Measurements from ENCODE around the gene NCK1. TPM values are rescaled to one million over a fixed set of nuclear protein-coding genes. Genes with fewer than 3 reads are reported as not detected.

Gene NCK1
- total and polyA plus RNA-seq, 9 of the 15 experiments (the other 6 are each of a cell fraction or from before 2014, with no cell fraction given) = 17.3 to 30.5 (median 25.0) TPM

- TF ChIP-seq, protein P1, sequence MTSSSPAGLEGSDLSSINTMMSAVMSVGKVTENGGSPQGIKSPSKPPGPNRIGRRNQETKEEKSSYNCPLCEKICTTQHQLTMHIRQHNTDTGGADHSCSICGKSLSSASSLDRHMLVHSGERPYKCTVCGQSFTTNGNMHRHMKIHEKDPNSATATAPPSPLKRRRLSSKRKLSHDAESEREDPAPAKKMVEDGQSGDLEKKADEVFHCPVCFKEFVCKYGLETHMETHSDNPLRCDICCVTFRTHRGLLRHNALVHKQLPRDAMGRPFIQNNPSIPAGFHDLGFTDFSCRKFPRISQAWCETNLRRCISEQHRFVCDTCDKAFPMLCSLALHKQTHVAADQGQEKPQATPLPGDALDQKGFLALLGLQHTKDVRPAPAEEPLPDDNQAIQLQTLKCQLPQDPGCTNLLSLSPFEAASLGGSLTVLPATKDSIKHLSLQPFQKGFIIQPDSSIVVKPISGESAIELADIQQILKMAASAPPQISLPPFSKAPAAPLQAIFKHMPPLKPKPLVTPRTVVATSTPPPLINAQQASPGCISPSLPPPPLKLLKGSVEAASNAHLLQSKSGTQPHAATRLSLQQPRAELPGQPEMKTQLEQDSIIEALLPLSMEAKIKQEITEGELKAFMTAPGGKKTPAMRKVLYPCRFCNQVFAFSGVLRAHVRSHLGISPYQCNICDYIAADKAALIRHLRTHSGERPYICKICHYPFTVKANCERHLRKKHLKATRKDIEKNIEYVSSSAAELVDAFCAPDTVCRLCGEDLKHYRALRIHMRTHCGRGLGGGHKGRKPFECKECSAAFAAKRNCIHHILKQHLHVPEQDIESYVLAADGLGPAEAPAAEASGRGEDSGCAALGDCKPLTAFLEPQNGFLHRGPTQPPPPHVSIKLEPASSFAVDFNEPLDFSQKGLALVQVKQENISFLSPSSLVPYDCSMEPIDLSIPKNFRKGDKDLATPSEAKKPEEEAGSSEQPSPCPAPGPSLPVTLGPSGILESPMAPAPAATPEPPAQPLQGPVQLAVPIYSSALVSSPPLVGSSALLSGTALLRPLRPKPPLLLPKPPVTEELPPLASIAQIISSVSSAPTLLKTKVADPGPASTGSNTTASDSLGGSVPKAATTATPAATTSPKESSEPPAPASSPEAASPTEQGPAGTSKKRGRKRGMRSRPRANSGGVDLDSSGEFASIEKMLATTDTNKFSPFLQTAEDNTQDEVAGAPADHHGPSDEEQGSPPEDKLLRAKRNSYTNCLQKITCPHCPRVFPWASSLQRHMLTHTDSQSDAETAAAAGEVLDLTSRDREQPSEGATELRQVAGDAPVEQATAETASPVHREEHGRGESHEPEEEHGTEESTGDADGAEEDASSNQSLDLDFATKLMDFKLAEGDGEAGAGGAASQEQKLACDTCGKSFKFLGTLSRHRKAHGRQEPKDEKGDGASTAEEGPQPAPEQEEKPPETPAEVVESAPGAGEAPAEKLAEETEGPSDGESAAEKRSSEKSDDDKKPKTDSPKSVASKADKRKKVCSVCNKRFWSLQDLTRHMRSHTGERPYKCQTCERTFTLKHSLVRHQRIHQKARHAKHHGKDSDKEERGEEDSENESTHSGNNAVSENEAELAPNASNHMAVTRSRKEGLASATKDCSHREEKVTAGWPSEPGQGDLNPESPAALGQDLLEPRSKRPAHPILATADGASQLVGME (CRISPR knock-in tag; IDR thresholded peaks at IDR 0.05) = no peak
- TF ChIP-seq HNRNPH1 (optimal IDR thresholded peaks at IDR 0.05; ENCODE audit: low read depth, low read length) (no peak), EP400 (IDR thresholded peaks at IDR 0.05) (no peak), ZBTB1 (CRISPR knock-in tag; IDR thresholded peaks at IDR 0.05; ENCODE audit: borderline replicate concordance, low read depth) (no peak), ZKSCAN3 (CRISPR knock-in tag; IDR thresholded peaks at IDR 0.05) (no peak), PRDM10 (IDR thresholded peaks at IDR 0.05; ENCODE audit: partially characterized antibody) (peak; percentile 38), NR1H2 (CRISPR knock-in tag; IDR thresholded peaks at IDR 0.05) (no peak), ZFP1 (CRISPR knock-in tag; IDR thresholded peaks at IDR 0.05) (no peak), MTA1 (IDR thresholded peaks at IDR 0.05; ENCODE audit: borderline replicate concordance) (peak; percentile 67; the same call in 1 of the 2 replicates), RNF2 (IDR thresholded peaks at IDR 0.05) (peak; percentile 24; the same call in 1 of the 2 replicates), POLR2H (tag; IDR thresholded peaks at IDR 0.05; ENCODE audit: low read depth) (no peak), EZH2 (IDR thresholded peaks at IDR 0.05; ENCODE audit: borderline replicate concordance, low read depth, low read length) (no peak), MCM5 (IDR thresholded peaks at IDR 0.05; ENCODE audit: low read depth) (no peak), RB1 (IDR thresholded peaks at IDR 0.05; ENCODE audit: low read depth) (no peak), KLF10 (CRISPR knock-in tag; IDR thresholded peaks at IDR 0.05) (no peak), FOXK2 (conservative IDR thresholded peaks at IDR 0.05 in 1 of 2, IDR thresholded peaks at IDR 0.05 in 1 of 2; ENCODE audit: low read depth in 2 of 2) (0 out of 4 replicates have a peak, but pooled peaks of 1 of the 2 experiments have one; percentile 13), ZNF408 (CRISPR knock-in tag; IDR thresholded peaks at IDR 0.05; ENCODE audit: low read depth) (no peak), MIER1 (IDR thresholded peaks at IDR 0.05; ENCODE audit: low read depth) (no peak)
- TF ChIP-seq, protein P2, sequence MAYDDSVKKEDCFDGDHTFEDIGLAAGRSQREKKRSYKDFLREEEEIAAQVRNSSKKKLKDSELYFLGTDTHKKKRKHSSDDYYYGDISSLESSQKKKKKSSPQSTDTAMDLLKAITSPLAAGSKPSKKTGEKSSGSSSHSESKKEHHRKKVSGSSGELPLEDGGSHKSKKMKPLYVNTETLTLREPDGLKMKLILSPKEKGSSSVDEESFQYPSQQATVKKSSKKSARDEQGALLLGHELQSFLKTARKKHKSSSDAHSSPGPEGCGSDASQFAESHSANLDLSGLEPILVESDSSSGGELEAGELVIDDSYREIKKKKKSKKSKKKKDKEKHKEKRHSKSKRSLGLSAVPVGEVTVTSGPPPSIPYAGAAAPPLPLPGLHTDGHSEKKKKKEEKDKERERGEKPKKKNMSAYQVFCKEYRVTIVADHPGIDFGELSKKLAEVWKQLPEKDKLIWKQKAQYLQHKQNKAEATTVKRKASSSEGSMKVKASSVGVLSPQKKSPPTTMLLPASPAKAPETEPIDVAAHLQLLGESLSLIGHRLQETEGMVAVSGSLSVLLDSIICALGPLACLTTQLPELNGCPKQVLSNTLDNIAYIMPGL (CRISPR knock-in tag; IDR thresholded peaks at IDR 0.05) = no peak
These were observed 37.7 kb downstream of the NCK1 start (continued) for GRCh38 chr3:136899622-136900158.
